ENCODE results near the gene ADGRA1. TPM values are rescaled to one million over a fixed set of nuclear protein-coding genes. Genes with fewer than 3 reads are reported as not detected.

Gene ADGRA1
- total RNA-seq, 2 experiments from 2014 or later, result not detected

DNA sequence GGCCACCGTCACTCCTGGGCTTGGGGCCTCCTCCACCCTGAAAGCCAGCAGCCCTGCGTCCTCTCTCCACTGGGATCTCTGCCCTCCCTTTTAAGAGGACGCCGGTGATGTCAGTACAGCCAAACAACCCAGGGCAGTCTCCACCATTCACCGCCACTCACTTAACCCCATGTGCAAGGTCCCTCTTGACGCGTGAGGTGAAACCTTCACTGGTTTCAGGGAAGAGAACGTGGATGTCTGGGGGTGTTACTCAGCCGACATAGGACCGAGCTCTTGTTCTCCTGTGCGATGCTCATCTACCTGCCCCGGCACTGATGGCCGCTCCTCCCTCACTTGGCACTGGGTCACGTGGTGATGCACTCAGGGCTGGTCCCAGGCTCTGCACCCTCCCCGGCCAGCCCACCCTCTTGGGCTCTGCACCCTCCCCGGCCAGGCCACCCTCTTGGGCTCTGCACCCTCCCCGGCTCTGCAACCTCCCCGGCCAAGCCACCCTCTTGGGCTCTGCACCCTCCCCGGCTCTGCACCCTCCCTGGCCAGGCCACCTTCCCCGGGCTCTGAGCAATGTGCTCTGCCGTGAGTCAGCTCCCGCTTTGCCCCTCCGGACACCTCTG, 36.1 kb downstream of the ADGRA1 start:
- Mint-ChIP-seq H3K9me3 (ENCODE audit: insufficient read depth) (no peaks in the 10 kb centered on the region), H3K36me3 (ENCODE audit: low read depth) (no peaks in the 10 kb centered on the region), H3K4me1 (ENCODE audit: low read depth) (peaks cover 2% of the 10 kb centered on the region), H3K27me3 (ENCODE audit: low read depth) (peaks cover 4% of the 10 kb centered on the region), H3K4me3 (no peak overlapping the region), H3K27ac (no peak overlapping the region)
- ChIA-PET CTCF (interaction anchor here (1.0 kb wide), 1 partner anchor 221 kb away, joined by 3 read pairs; no protein-coding TSS in a partner anchor), POLR2A (no interaction called here)
- ATAC-seq (no peak), DNase-seq (no peak)

DNA sequence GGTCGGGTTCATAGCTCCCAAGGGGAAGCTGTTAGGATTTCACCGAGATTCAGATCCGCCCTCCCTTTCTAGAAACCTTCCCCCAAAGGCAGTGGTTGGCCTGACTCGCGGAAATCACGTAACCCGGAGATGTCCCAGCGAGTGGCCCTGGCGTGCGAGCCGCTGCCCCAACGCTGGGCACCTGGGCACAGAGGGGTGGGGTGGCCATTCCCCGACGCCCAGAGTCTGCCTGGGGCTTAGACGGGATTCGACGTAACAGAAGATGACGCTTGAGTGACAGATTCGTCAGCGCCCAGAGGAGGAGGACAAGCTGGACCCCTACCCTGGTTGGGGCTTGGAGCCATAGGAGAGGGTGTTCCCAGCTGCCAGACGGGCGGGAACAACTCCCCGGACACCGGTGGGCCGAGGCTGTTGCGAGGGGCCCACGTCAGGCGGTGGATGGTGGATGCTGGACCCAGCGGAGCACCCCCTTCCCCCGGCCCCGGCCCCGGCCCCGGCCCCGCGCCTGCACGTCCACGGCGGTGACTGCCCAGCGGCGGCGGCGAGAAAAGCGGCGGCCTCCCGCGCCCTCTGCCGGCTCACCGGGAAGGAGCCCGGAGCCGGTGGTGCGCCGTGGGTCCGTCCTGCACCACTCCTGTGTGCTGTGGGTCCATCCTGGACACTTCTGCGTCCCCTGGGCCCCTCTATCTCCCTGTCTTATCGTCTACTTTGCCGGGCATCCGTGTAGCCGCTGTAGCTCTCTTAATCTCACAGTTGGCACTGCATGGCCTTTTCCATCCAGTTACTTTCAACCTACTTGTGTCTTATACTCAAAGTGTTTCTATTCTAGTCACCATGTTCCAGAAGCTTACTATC, 36.9 kb downstream of the ADGRA1 start:
- ATAC-seq, result peak; percentile 28
- H3K36me3 Mint-ChIP-seq (ENCODE audit: low read depth), result no peaks in the 10 kb centered on the region

DNA sequence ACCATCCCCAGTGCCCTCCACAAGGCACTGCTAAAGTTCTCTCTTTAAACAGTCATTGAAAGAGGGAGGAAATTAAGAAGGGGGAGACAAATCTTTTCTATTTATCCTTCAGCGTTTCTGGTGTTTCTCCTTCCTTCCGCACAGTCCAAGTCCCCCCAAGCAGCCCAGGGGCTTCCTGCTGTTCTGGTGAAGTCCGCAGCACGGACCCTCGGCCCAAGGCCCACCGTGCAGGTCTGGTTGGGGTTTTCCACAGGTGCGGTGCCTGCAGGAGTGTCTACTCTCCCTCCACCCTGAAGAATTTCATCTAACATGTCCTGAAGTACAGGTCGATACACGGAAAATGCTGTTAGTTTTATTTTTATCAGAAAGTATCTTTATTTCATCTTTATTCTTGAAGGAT, 38.2 kb downstream of the ADGRA1 start:
- ATAC-seq (no peak), DNase-seq (no peak)
- POLR2A ChIA-PET, result no interaction called here
- Mint-ChIP-seq H3K9me3 (ENCODE audit: insufficient read depth) (no peaks in the 10 kb centered on the region), H3K4me3 (no peak overlapping the region), H3K4me1 (ENCODE audit: low read depth) (peaks cover 2% of the 10 kb centered on the region), H3K27me3 (ENCODE audit: low read depth) (peaks cover 4% of the 10 kb centered on the region), H3K36me3 (ENCODE audit: low read depth) (no peaks in the 10 kb centered on the region), H3K27ac (no peak overlapping the region)
- CTCF ChIA-PET, result no interaction called here

More for the DNA sequence above, 36.9 kb downstream of the ADGRA1 start:
- DNase-seq, result no peak
- CTCF ChIA-PET, result interaction anchor here (1.0 kb wide), 1 partner anchor 222 kb away, joined by 3 read pairs; no protein-coding TSS in a partner anchor
- Mint-ChIP-seq H3K27me3 (ENCODE audit: low read depth) (peaks cover 4% of the 10 kb centered on the region), H3K27ac (no peak overlapping the region), H3K4me3 (no peak overlapping the region), H3K9me3 (ENCODE audit: insufficient read depth) (no peaks in the 10 kb centered on the region), H3K4me1 (ENCODE audit: low read depth) (peaks cover 2% of the 10 kb centered on the region)
- POLR2A ChIA-PET, result no interaction called here

DNA sequence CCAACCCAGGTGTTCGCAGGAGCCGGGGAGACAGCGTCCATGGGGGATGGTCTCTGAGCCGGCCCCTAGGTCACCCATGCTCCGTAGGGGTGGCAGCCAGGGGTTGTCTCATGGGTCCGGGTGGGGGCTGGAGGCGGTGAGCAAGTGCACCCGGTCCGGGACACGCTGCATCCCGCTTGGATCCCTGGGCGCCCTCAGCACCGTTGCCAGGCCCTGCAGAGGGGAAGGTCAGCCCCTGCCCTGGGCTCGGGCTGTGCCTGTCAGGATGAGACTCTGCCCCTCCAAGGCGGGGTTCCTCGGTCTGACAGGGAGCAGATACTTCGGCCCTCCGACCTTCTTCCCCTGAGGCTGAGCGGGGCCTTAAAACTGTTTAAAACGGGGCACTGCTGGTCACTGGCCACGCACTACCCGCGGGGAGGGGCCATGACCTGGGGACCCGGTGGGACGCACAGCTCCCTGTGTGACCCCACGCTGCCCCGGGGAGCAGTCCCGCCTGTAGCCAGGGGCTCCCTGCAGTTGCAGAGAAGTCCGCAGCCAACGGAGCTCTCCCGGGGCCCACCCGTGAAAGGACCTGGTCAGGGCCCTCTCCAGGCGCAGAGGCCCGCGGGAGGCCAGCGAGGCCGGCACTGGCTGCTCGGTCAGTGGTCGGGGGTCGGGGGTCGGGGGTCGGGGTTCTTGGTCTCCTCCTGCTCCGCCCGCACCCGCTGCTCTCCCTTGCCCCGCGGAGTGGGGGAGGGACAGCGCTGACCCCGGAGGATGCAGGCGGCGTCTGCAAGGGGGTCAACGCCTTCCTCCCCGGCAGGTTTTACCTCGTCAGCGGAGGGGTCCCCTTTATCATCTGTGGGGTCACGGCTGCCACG, 38.9 kb downstream of the ADGRA1 start:
- H3K4me3 Mint-ChIP-seq, result no peak overlapping the region
- ATAC-seq, result no peak
- H3K9me3 Mint-ChIP-seq (ENCODE audit: insufficient read depth), result no peaks in the 10 kb centered on the region
- H3K36me3 Mint-ChIP-seq (ENCODE audit: low read depth), result no peaks in the 10 kb centered on the region
- no peak overlapping the region for H3K27ac Mint-ChIP-seq
- H3K27me3 Mint-ChIP-seq (ENCODE audit: low read depth), result peaks cover 4% of the 10 kb centered on the region
- H3K4me1 Mint-ChIP-seq (ENCODE audit: low read depth), result peaks cover 2% of the 10 kb centered on the region
- DNase-seq, result no peak
- ChIA-PET CTCF (no interaction called here), POLR2A (no interaction called here)

DNA sequence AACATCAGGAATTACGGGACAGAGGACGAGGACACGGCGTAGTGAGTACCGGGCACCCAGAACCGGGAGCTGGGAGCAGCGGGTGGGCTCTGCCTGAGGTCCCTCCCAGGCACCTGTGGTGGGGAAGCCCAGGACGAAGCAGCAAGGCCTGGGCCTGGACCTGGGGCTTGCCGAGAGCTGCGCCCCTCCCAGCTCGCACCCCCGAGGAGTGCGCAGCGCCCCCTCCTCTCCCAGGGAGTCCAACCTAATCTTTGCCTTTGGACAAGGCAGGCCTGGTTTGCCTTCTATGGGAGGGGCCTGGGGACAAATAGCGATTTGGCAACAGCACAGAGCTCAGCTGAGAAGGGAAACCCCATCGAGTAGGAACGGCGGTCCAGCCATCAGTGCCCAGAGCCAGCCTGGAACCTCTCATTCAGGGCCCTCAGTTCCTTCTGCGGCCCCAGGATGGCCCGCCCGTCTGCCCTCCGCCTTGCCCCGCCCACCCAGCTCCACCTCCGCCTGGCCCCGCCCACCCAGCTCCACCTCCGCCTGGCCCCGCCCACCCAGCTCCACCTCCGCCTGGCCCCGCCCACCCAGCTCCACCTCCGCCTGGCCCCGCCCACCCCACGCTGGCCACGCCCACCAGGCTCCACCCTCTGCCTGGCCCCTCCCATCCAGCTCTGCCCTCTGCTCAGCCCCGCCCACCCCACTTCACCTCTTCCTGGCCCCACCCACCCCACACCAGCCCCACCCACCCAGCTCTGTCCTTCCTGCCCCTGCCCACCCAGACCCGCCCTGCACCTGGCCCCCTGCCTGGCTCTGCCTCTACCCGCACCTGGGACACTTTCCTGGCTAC, 39.8 kb downstream of the ADGRA1 start:
- H3K9me3 Mint-ChIP-seq (ENCODE audit: insufficient read depth), result no peaks in the 10 kb centered on the region
- H3K27ac Mint-ChIP-seq, result no peak overlapping the region
- POLR2A ChIA-PET, result no interaction called here
- no peaks in the 10 kb centered on the region for H3K36me3 Mint-ChIP-seq (ENCODE audit: low read depth)
- H3K4me1 Mint-ChIP-seq (ENCODE audit: low read depth), result peaks cover 2% of the 10 kb centered on the region
- peak; percentile 40 for ATAC-seq
- H3K4me3 Mint-ChIP-seq, result no peak overlapping the region
- H3K27me3 Mint-ChIP-seq (ENCODE audit: low read depth), result peaks cover 4% of the 10 kb centered on the region
- DNase-seq, result peak; percentile 56
- CTCF ChIA-PET, result no interaction called here

DNA sequence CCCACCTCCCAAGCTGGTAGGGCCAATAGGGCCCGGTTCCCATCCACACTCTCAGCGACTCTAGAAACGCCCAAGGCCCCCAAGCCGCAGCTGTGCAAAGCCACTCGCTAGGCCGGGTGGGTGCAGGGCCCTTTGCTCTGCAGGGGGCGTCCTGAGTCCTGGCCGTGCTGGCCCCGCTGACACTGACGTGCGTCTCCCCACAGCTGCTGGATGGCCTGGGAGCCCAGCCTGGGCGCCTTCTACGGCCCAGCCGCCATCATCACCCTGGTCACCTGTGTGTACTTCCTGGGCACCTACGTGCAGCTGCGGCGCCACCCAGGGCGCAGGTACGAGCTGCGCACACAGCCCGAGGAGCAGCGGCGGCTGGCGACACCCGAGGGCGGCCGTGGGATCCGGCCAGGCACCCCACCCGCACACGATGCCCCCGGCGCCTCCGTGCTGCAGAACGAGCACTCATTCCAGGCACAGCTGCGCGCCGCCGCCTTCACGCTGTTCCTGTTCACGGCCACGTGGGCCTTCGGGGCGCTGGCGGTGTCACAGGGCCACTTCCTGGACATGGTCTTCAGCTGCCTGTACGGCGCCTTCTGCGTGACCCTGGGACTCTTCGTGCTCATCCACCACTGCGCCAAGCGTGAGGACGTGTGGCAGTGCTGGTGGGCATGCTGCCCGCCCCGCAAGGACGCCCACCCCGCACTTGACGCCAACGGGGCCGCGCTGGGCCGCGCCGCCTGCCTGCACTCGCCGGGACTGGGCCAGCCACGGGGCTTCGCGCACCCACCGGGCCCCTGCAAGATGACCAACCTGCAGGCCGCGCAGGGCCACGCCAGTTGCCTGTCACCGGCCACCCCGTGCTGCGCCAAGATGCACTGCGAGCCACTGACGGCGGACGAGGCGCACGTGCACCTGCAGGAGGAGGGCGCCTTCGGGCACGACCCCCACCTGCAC, 40.7 kb downstream of the ADGRA1 start:
- Mint-ChIP-seq H3K27ac (no peak overlapping the region), H3K9me3 (ENCODE audit: insufficient read depth) (no peaks in the 10 kb centered on the region), H3K4me1 (ENCODE audit: low read depth) (no peaks in the 10 kb centered on the region), H3K4me3 (no peak overlapping the region), H3K27me3 (ENCODE audit: low read depth) (peaks cover 4% of the 10 kb centered on the region), H3K36me3 (ENCODE audit: low read depth) (no peaks in the 10 kb centered on the region)
- DNase-seq (no peak), ATAC-seq (no peak)
- ChIA-PET POLR2A (interaction anchor here (0.6 kb wide), 1 partner anchor 744 kb away, joined by 3 read pairs; no protein-coding TSS in a partner anchor), CTCF (no interaction called here)

DNA sequence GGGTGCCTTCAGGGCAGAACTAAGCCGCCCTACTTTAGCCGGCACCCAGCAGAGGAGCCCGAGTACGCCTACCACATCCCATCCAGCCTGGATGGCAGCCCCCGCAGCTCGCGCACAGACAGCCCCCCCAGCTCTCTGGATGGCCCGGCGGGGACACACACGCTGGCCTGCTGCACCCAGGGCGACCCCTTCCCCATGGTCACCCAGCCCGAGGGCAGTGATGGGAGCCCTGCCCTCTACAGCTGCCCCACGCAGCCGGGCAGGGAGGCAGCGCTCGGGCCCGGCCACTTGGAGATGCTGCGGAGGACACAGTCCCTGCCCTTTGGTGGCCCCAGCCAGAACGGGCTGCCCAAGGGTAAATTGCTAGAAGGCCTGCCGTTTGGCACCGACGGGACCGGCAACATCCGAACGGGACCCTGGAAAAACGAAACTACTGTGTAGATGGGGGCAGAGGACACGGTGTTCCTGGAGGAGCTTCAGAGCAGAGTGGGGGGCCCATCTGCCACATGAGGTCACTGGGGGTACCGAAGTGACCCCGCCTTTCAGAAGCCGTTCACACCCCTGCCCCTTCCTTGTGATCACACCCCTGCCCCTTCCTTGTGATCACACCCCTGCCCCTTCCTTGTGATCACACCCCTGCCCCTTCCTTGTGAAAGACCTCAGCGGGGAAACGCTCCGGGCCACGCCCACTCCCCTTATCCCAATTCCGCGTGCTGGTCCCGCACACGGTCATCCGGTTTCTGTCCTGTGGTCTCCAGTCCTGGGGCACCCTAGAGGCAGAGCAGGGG, 41.5 kb downstream of the ADGRA1 start:
- no peaks in the 10 kb centered on the region for H3K4me1 Mint-ChIP-seq (ENCODE audit: low read depth)

DNA sequence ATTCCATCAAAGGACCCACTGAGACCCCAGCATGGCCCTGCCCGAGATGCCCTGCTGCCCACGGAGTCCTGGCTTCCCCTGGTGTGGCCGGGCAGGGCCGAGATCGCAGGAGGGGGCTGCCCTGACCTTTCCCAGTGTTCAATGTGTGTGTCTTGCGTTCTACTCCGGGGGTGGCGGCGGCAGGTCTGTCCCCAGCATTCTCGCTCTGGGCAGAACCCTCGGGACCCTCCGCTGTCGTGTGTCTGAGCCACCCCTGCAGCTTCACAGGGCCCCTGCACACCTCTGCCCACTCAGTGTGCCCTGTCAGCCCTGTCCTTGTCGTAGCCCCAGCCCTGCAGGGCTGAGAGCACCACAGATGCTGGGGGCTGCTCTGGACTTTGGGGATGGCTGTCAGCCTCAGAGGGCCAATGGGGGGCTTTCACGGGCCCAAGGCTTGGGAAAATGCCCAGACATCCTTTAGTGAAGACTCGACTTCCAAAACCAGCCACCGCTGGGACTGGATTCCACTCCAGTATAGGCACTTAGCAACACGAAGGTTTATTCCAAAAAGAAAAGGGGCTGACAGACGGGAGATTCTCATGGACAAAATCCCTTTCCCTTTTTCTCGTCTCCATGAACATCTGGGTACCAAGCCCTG, 42.3 kb downstream of the ADGRA1 start:
- peaks cover 2% of the 10 kb centered on the region for H3K27me3 Mint-ChIP-seq (ENCODE audit: low read depth)
- no peaks in the 10 kb centered on the region for H3K4me1 Mint-ChIP-seq (ENCODE audit: low read depth)
- H3K36me3 Mint-ChIP-seq (ENCODE audit: low read depth), result no peaks in the 10 kb centered on the region
- ATAC-seq (no peak), DNase-seq (no peak)
- CTCF ChIA-PET, result no interaction called here
- H3K9me3 Mint-ChIP-seq (ENCODE audit: insufficient read depth), result no peaks in the 10 kb centered on the region
- no peak overlapping the region for H3K27ac Mint-ChIP-seq
- POLR2A ChIA-PET, result no interaction called here
- no peak overlapping the region for H3K4me3 Mint-ChIP-seq

More for the DNA sequence above, 41.5 kb downstream of the ADGRA1 start:
- no peak for DNase-seq
- Mint-ChIP-seq H3K9me3 (ENCODE audit: insufficient read depth) (no peaks in the 10 kb centered on the region), H3K27ac (no peak overlapping the region), H3K4me3 (no peak overlapping the region), H3K36me3 (ENCODE audit: low read depth) (no peaks in the 10 kb centered on the region), H3K27me3 (ENCODE audit: low read depth) (peaks cover 4% of the 10 kb centered on the region)
- CTCF ChIA-PET, result no interaction called here
- ATAC-seq, result no peak
- POLR2A ChIA-PET, result interaction anchor here (0.6 kb wide), 1 partner anchor 745 kb away, joined by 3 read pairs; no protein-coding TSS in a partner anchor

DNA sequence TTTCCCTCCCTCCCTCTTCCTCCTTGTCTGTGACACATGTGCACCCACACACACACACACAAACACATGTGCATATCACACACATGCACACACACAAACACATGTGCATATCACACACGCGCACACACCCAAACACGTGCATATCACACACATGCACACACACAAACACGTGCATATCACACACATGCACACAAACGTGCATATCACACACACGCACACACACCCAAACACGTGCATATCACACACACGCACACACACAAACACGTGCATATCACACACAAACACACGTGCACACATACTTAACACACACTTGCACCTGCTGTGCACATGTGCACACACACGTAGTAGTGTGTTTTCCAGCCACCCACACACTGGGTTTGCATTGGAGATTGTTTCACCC, 42.9 kb downstream of the ADGRA1 start:
- no peaks in the 10 kb centered on the region for H3K9me3 Mint-ChIP-seq (ENCODE audit: insufficient read depth)
- H3K27me3 Mint-ChIP-seq (ENCODE audit: low read depth), result no peaks in the 10 kb centered on the region
- H3K4me3 Mint-ChIP-seq, result no peak overlapping the region
- H3K4me1 Mint-ChIP-seq (ENCODE audit: low read depth), result no peaks in the 10 kb centered on the region
- no peaks in the 10 kb centered on the region for H3K36me3 Mint-ChIP-seq (ENCODE audit: low read depth)
- DNase-seq (no peak), ATAC-seq (no peak)
- ChIA-PET CTCF (no interaction called here), POLR2A (no interaction called here)
- no peak overlapping the region for H3K27ac Mint-ChIP-seq

DNA sequence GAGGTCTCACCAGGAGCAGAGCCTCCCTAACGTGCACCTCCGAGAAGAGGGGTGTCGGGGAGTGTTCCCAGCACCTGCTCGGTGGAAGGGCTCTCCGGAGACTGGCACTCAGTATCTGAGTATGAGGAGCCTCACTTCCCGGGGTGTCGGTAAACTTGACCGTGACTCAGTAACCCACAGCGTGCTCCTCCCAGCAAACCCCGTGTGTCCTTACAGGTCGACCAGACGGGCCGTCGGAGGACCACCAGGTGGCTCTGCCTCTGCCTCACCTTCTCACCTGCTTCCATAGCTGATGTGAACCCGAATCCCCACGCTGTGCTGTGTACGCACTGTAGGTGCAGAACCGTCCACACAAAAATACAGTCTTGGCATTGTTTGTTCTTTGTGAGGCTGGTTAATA, 43.3 kb downstream of the ADGRA1 start:
- POLR2A ChIA-PET, result no interaction called here

More for the DNA sequence above, 43.3 kb downstream of the ADGRA1 start:
- no peaks in the 10 kb centered on the region for H3K4me1 Mint-ChIP-seq (ENCODE audit: low read depth)
- no peak overlapping the region for H3K4me3 Mint-ChIP-seq
- no peaks in the 10 kb centered on the region for H3K36me3 Mint-ChIP-seq (ENCODE audit: low read depth)
- no peaks in the 10 kb centered on the region for H3K27me3 Mint-ChIP-seq (ENCODE audit: low read depth)
- CTCF ChIA-PET, result no interaction called here
- DNase-seq (no peak), ATAC-seq (no peak)
- H3K9me3 Mint-ChIP-seq (ENCODE audit: insufficient read depth), result no peaks in the 10 kb centered on the region
- H3K27ac Mint-ChIP-seq, result no peak overlapping the region
